GM12878 (cell line): ENCODE measurements around the gene RBBP8NL. TPM values are rescaled to one million over a fixed set of nuclear protein-coding genes. Genes with fewer than 3 reads are reported as not detected.
A peak's percentile ranks its signal among the peaks of the same experiment; 100 is the strongest.

Experiments
- ATAC-seq: fragments of 200-7000 bp; cut with Tn5 transposase; 3 replicates; pipeline ENCODE4 v1.9.1; 2020; ENCODE audit warnings: mild to moderate bottlenecking, moderate library complexity
- BruUV-seq: library from RNA; stranded (reverse); fragments of 400-500 nt; replicated peaks from 2 replicates; lab custom pipeline; 2021; lab: Mats Ljungman, UMichigan
- CTCF ChIA-PET: fragments of 300-600 bp; sonication (Branson Sonifier 250); formaldehyde crosslinking; extraction: SDS; loops from one replicate; lab custom pipeline; 2021; ENCODE audit warnings: inconsistent platforms; lab: Yijun Ruan, JAX
- POLR2A ChIA-PET: fragments of 350-600 bp; formaldehyde crosslinking; extraction: SDS; loops from one replicate; lab custom pipeline; 2021; ENCODE audit warnings: inconsistent platforms; lab: Charles Lee
- RAD21 ChIA-PET: fragments of 300-600 bp; sonication (Branson Sonifier 250); formaldehyde crosslinking; loops from one replicate; lab custom pipeline; 2023; ENCODE audit warnings: antibody characterized with exemption; ENCODE audit not compliant: unreplicated experiment; lab: Charles Lee
- SMC1A ChIA-PET: fragments of 300-600 bp; sonication (Branson Sonifier 250); formaldehyde crosslinking; loops from one replicate; lab custom pipeline; 2023; ENCODE audit not compliant: unreplicated experiment, uncharacterized antibody; lab: Charles Lee
- DNase-seq: peaks from one replicate; pipeline ENCODE4 v3.0.0-alpha.2; 2011; ENCODE audit warnings: low read depth, low spot score
- FAIRE-seq: peaks from 3 replicates; lab custom pipeline; 2011; peaks lifted over from hg19 to GRCh38; lab: Jason Lieb, UNC
- H2AFZ ChIP-seq: 2 replicates; pipeline ENCODE4 v1.6.0; 2011; ENCODE audit warnings: low read depth, low read length, control low read depth; ENCODE audit not compliant: control insufficient read depth
- H3K27ac ChIP-seq: 2 replicates; pipeline ENCODE4 v1.5.1; 2011; ENCODE audit warnings: control low read depth; ENCODE audit not compliant: control insufficient read depth, insufficient read depth
- H3K27me3 ChIP-seq, 2 experiments: replicated peaks in 1 of 2; 2 replicates each; pipeline versions ENCODE4 v1.6.0 to v1.6.1; 2011; ENCODE audit warnings: low read length in 1 of 2; ENCODE audit not compliant: control insufficient read depth in 2 of 2, insufficient read depth in 2 of 2
- H3K36me3 ChIP-seq, 2 experiments: 2 replicates each; pipeline ENCODE4 v1.5.1; 2011; ENCODE audit warnings: low read length in 1 of 2; ENCODE audit not compliant: control insufficient read depth in 2 of 2, insufficient read depth in 2 of 2
- H3K4me1 ChIP-seq: 2 replicates; pipeline ENCODE4 v1.6.1; 2011; ENCODE audit warnings: mild to moderate bottlenecking, low read length, moderate library complexity, mixed read lengths; ENCODE audit not compliant: control insufficient read depth, insufficient read depth
- H3K4me2 ChIP-seq: 2 replicates; pipeline ENCODE4 v1.6.0; 2011; ENCODE audit warnings: control low read depth; ENCODE audit not compliant: control insufficient read depth, insufficient read depth
- H3K4me3 ChIP-seq: fragments of 200-600 bp; sonication (generic); 2 replicates; pipeline ENCODE4 v1.5.1; 2016
- H3K79me2 ChIP-seq: 2 replicates; pipeline ENCODE4 v1.6.0; 2011; ENCODE audit warnings: low read length; ENCODE audit not compliant: control insufficient read depth, insufficient read depth
- H3K9ac ChIP-seq: 2 replicates; pipeline ENCODE4 v1.8.0; 2011; ENCODE audit warnings: low read length, control low read depth, mixed read lengths; ENCODE audit not compliant: control insufficient read depth, insufficient read depth
- H3K9me3 ChIP-seq: replicated peaks from 3 replicates; pipeline ENCODE4 v1.5.1; 2011; ENCODE audit warnings: mild to moderate bottlenecking, low read length; ENCODE audit not compliant: control insufficient read depth, insufficient read depth
- H4K20me1 ChIP-seq: 2 replicates; pipeline ENCODE4 v1.6.0; 2011; ENCODE audit not compliant: control insufficient read depth, insufficient read depth
- KAT2A ChIP-seq: conservative IDR thresholded peaks from 2 replicates; pipeline ENCODE4 v1.6.1; 2011; ENCODE audit warnings: low read depth, low read length; ENCODE audit not compliant: control insufficient read depth
- LARP7 ChIP-seq: fragments of 450-650 bp; IDR thresholded peaks from 2 replicates; pipeline ENCODE4 v1.6.1; 2017; ENCODE audit warnings: mild to moderate bottlenecking
- MEF2A ChIP-seq: IDR thresholded peaks from 2 replicates; pipeline ENCODE4 v1.6.1; 2011; ENCODE audit warnings: low read depth, mild to moderate bottlenecking, low read length, moderate library complexity; ENCODE audit not compliant: insufficient read depth
- POLR2A ChIP-seq: IDR thresholded peaks from 2 replicates; pipeline ENCODE4 v1.6.1; 2011; ENCODE audit warnings: low read depth, mild to moderate bottlenecking, low read length
- SMAD1 ChIP-seq: fragments of 450-650 bp; IDR thresholded peaks from 2 replicates; pipeline ENCODE4 v1.6.1; 2018; ENCODE audit warnings: mild to moderate bottlenecking, low read depth; ENCODE audit not compliant: partially characterized antibody
- WRNIP1 ChIP-seq: IDR thresholded peaks from 2 replicates; pipeline ENCODE4 v1.6.1; 2011; ENCODE audit warnings: low read depth, low read length, improper control_type of control experiment, borderline replicate concordance
- WGBS: methylation state at CpG from one replicate; pipeline ENCODE4 v1.1.6; 2016; ENCODE audit warnings: low lambda C conversion rate; ENCODE audit not compliant: insufficient replicate concordance, insufficient coverage; ENCODE audit errors: missing lambda C conversion rate; 5-methylcytosine and 5-hydroxymethylcytosine counted together
- in situ Hi-C: fragments of 300-500 bp; cut with MboI; formaldehyde crosslinking; loops from 9 replicates; pipeline ENCODE4 v1.14.3; 2018; ENCODE audit warnings: mixed read lengths
- intact Hi-C: fragments of 100-400 bp; cut with micrococcal nuclease; formaldehyde crosslinking; loops from one replicate; pipeline ENCODE4 v1.14.2; 2022; ENCODE audit not compliant: unreplicated experiment
- polyA plus RNA-seq, 11 experiments: library from polyadenylated mRNA; depleted of rRNA in 4 of 11; unstranded in 6 of 11; stranded (reverse) in 5 of 11; fragments of >200 nt; fragmentation: Nextera tagmentation in 4 of 11; fragmentation: Illumina TruSeq in 1 of 11; extraction: Ambion mirVana in 4 of 11; extraction: Trizol in 1 of 11; gene quantifications; 1 replicate in 1 of 11; 2 replicates in 10 of 11; pipeline versions ENCODE4 v1.2.1 to v1.2.3, GENCODE V29; 2011 to 2016; ENCODE audit warnings: inconsistent platforms in 2 of 11, missing spikeins in 2 of 11, low read depth in 1 of 11
- total RNA-seq, 4 experiments: library from RNA; depleted of rRNA in 3 of 4; stranded (reverse); fragments of >200 nt in 3 of 4; fragmentation: Illumina TruSeq in 1 of 4; extraction: Trizol in 1 of 4; gene quantifications; 2 replicates each; pipeline versions ENCODE4 v1.2.1 to v1.2.3, GENCODE V29; 2013 to 2021
- TF ChIP-seq, protein P1 (sequence below): IDR thresholded peaks from 2 replicates; pipeline ENCODE4 v1.6.1; 2012; ENCODE audit warnings: improper control_type of control experiment, low read depth, low read length; ENCODE audit not compliant: insufficient replicate concordance

Gene RBBP8NL
- total and polyA plus RNA-seq, 10 of the 15 experiments (the other 5 are each of a cell fraction or from before 2014, with no cell fraction given), result not detected

DNA sequence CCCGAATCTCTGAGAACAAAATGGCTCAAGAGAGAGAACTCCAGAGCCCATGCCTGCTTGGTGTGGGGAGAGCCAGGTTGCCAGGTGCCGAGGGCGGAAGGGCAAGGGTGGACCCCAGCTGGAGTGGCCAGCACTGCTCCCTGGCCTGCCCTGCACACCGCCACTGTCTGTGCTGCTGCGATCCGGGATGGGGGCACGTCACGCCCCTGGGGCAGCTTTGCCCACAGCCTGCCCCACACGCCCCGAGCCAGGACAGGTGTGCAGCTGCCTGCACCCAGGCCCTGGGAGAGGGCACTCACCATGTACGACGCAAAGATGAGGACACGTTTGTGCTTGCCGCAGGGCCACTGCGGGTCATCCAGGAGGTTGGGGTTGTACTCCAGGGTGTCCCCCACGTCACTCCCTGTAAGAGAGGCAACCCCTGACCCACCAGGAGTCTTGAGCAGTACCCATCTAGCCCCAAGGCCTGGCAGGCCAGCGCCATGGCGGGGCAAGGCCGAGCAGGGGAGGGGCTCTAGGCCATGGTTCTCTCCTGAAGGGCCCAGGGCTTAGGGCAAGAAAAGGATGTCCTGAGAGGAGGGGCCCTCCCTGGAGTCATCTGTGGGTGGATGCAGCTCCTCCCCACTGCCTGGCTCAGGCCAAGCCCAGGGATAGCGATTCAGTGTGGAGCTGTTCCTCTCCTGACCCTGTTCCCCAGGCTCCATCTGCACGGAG lies 34.6 kb downstream of the RBBP8NL start:
- RAD21 ChIA-PET, result no interaction called here
- no peak for ATAC-seq

More for the DNA sequence above, 34.6 kb downstream of the RBBP8NL start:
- ChIA-PET SMC1A (interaction anchor here (0.6 kb wide), 1 partner anchor 11 kb away, joined by 3 read pairs; no protein-coding TSS in a partner anchor), CTCF (no interaction called here), POLR2A (no interaction called here)
- Histone ChIP-seq H3K4me1 (peaks cover 3% of the 10 kb centered on the region; the same call in 1 of the 2 replicates), H3K4me3 (no peak overlapping the region), H4K20me1 (no peaks in the 10 kb centered on the region), H2AFZ (no peak overlapping the region), H3K4me2 (no peak overlapping the region), H3K36me3 (peaks cover 9 to 13% of the 10 kb centered on the region in 2 experiments), H3K9me3 (no peaks in the 10 kb centered on the region), H3K27ac (no peak overlapping the region), H3K27me3 (no peaks in the 10 kb centered on the region), H3K79me2 (peaks cover 18% of the 10 kb centered on the region), H3K9ac (no peak overlapping the region)
- FAIRE-seq, result no peak
- WGBS, result 92% methylated on average over 21 of the region's 21 CpGs
- intact Hi-C loops, result no loop called here
- BruUV-seq, result no TSS peak
- in situ Hi-C loops, result loop anchor here (25.0 kb wide), 1 partner anchor 380 kb away; no protein-coding TSS in a partner anchor
- TF ChIP-seq MEF2A, result no peak
- no peak for TF ChIP-seq KAT2A
- TF ChIP-seq WRNIP1, result no peak
- TF ChIP-seq, protein P1, sequence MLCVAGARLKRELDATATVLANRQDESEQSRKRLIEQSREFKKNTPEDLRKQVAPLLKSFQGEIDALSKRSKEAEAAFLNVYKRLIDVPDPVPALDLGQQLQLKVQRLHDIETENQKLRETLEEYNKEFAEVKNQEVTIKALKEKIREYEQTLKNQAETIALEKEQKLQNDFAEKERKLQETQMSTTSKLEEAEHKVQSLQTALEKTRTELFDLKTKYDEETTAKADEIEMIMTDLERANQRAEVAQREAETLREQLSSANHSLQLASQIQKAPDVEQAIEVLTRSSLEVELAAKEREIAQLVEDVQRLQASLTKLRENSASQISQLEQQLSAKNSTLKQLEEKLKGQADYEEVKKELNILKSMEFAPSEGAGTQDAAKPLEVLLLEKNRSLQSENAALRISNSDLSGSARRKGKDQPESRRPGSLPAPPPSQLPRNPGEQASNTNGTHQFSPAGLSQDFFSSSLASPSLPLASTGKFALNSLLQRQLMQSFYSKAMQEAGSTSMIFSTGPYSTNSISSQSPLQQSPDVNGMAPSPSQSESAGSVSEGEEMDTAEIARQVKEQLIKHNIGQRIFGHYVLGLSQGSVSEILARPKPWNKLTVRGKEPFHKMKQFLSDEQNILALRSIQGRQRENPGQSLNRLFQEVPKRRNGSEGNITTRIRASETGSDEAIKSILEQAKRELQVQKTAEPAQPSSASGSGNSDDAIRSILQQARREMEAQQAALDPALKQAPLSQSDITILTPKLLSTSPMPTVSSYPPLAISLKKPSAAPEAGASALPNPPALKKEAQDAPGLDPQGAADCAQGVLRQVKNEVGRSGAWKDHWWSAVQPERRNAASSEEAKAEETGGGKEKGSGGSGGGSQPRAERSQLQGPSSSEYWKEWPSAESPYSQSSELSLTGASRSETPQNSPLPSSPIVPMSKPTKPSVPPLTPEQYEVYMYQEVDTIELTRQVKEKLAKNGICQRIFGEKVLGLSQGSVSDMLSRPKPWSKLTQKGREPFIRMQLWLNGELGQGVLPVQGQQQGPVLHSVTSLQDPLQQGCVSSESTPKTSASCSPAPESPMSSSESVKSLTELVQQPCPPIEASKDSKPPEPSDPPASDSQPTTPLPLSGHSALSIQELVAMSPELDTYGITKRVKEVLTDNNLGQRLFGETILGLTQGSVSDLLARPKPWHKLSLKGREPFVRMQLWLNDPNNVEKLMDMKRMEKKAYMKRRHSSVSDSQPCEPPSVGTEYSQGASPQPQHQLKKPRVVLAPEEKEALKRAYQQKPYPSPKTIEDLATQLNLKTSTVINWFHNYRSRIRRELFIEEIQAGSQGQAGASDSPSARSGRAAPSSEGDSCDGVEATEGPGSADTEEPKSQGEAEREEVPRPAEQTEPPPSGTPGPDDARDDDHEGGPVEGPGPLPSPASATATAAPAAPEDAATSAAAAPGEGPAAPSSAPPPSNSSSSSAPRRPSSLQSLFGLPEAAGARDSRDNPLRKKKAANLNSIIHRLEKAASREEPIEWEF, result no peak
- TF ChIP-seq POLR2A, result peak; percentile 48; the same call in 1 of the 2 replicates
- TF ChIP-seq SMAD1, result no peak
- no peak for TF ChIP-seq LARP7
- DNase-seq, result no peak
